ENCODE results near the gene ABLIM1.

ABLIM1 gene

GRCh38 chr10:114541081-114541796 lies 116.8 kb downstream of the ABLIM1 start:
- H3K9me3 ChIP-seq (ENCODE audit: control insufficient read depth, insufficient read depth, low read length) = no peaks in the 10 kb centered on the region
- no peaks in the 10 kb centered on the region; the same call in 1 of the 2 replicates for H3K36me3 ChIP-seq (ENCODE audit: insufficient read depth, low read length)
- H3K9ac ChIP-seq (ENCODE audit: low read depth, low read length) = no peak overlapping the region
- H3K4me1 ChIP-seq (ENCODE audit: insufficient read depth, low read length) = peaks cover 18% of the 10 kb centered on the region

- H3K36me3 ChIP-seq (ENCODE audit: insufficient read depth, low read length) = no peaks in the 10 kb centered on the region; the same call in 1 of the 2 replicates
- H3K4me1 ChIP-seq (ENCODE audit: insufficient read depth, low read length) = peaks cover 18% of the 10 kb centered on the region
- no peak overlapping the region for H3K9ac ChIP-seq (ENCODE audit: low read depth, low read length)
- no peaks in the 10 kb centered on the region for H3K9me3 ChIP-seq (ENCODE audit: control insufficient read depth, insufficient read depth, low read length)
These were observed 117.8 kb downstream of the ABLIM1 start for GRCh38 chr10:114540236-114540635.

- Histone ChIP-seq H3K9me3 (ENCODE audit: control insufficient read depth, insufficient read depth, low read length) (no peaks in the 10 kb centered on the region), H3K9ac (ENCODE audit: low read depth, low read length) (no peak overlapping the region), H3K4me1 (ENCODE audit: insufficient read depth, low read length) (peaks cover 18% of the 10 kb centered on the region), H3K36me3 (ENCODE audit: insufficient read depth, low read length) (no peaks in the 10 kb centered on the region)
These were observed 118.5 kb downstream of the ABLIM1 start for GRCh38 chr10:114539623-114540022.

GRCh38 chr10:114538181-114538906 lies 119.7 kb downstream of the ABLIM1 start:
- Histone ChIP-seq H3K4me1 (ENCODE audit: insufficient read depth, low read length) (peaks cover 18% of the 10 kb centered on the region), H3K9ac (ENCODE audit: low read depth, low read length) (no peak overlapping the region), H3K36me3 (ENCODE audit: insufficient read depth, low read length) (no peaks in the 10 kb centered on the region), H3K9me3 (ENCODE audit: control insufficient read depth, insufficient read depth, low read length) (no peaks in the 10 kb centered on the region)

- Histone ChIP-seq H3K9me3 (ENCODE audit: control insufficient read depth, insufficient read depth, low read length) (no peaks in the 10 kb centered on the region), H3K4me1 (ENCODE audit: insufficient read depth, low read length) (peaks cover 18% of the 10 kb centered on the region), H3K36me3 (ENCODE audit: insufficient read depth, low read length) (no peaks in the 10 kb centered on the region), H3K9ac (ENCODE audit: low read depth, low read length) (no peak overlapping the region)
These were observed 120.3 kb downstream of the ABLIM1 start for GRCh38 chr10:114537736-114538135.

GRCh38 chr10:114534571-114534981 lies 123.5 kb downstream of the ABLIM1 start:
- Histone ChIP-seq H3K9me3 (ENCODE audit: control insufficient read depth, insufficient read depth, low read length) (no peaks in the 10 kb centered on the region), H3K4me1 (ENCODE audit: insufficient read depth, low read length) (peaks cover 17% of the 10 kb centered on the region), H3K36me3 (ENCODE audit: insufficient read depth, low read length) (no peaks in the 10 kb centered on the region), H3K9ac (ENCODE audit: low read depth, low read length) (no peak overlapping the region)

GRCh38 chr10:114532226-114532625 lies 125.8 kb downstream of the ABLIM1 start:
- Histone ChIP-seq H3K36me3 (ENCODE audit: insufficient read depth, low read length) (no peaks in the 10 kb centered on the region), H3K9me3 (ENCODE audit: control insufficient read depth, insufficient read depth, low read length) (no peaks in the 10 kb centered on the region), H3K9ac (ENCODE audit: low read depth, low read length) (no peak overlapping the region), H3K4me1 (ENCODE audit: insufficient read depth, low read length) (0 out of 2 replicates have a peak, but pooled peaks cover 2% of the 10 kb centered on the region)

- Histone ChIP-seq H3K9ac (ENCODE audit: low read depth, low read length) (peak overlapping the region; percentile 41), H3K36me3 (ENCODE audit: insufficient read depth, low read length) (no peaks in the 10 kb centered on the region), H3K4me1 (ENCODE audit: insufficient read depth, low read length) (peaks cover 28% of the 10 kb centered on the region; the same call in 1 of the 2 replicates), H3K9me3 (ENCODE audit: control insufficient read depth, insufficient read depth, low read length) (no peaks in the 10 kb centered on the region)
These were observed 131.4 kb downstream of the ABLIM1 start for GRCh38 chr10:114526504-114527238.

GRCh38 chr10:114526126-114526503 lies 132.0 kb downstream of the ABLIM1 start:
- Histone ChIP-seq H3K36me3 (ENCODE audit: insufficient read depth, low read length) (no peaks in the 10 kb centered on the region), H3K4me1 (ENCODE audit: insufficient read depth, low read length) (peaks cover 31% of the 10 kb centered on the region; the same call in 1 of the 2 replicates), H3K9me3 (ENCODE audit: control insufficient read depth, insufficient read depth, low read length) (no peaks in the 10 kb centered on the region), H3K9ac (ENCODE audit: low read depth, low read length) (peak overlapping the region; percentile 41)

- no peaks in the 10 kb centered on the region for H3K36me3 ChIP-seq (ENCODE audit: insufficient read depth, low read length)
- no peaks in the 10 kb centered on the region for H3K9me3 ChIP-seq (ENCODE audit: control insufficient read depth, insufficient read depth, low read length)
- peaks cover 31% of the 10 kb centered on the region; the same call in 1 of the 2 replicates for H3K4me1 ChIP-seq (ENCODE audit: insufficient read depth, low read length)
- peak overlapping the region; percentile 41 for H3K9ac ChIP-seq (ENCODE audit: low read depth, low read length)
These were observed 132.6 kb downstream of the ABLIM1 start for GRCh38 chr10:114525368-114525949.

- Histone ChIP-seq H3K9ac (ENCODE audit: low read depth, low read length) (no peak overlapping the region), H3K9me3 (ENCODE audit: control insufficient read depth, insufficient read depth, low read length) (no peaks in the 10 kb centered on the region), H3K36me3 (ENCODE audit: insufficient read depth, low read length) (no peaks in the 10 kb centered on the region), H3K4me1 (ENCODE audit: insufficient read depth, low read length) (peaks cover 45% of the 10 kb centered on the region)
These were observed 134.2 kb downstream of the ABLIM1 start for GRCh38 chr10:114523876-114524275.

- Histone ChIP-seq H3K9me3 (ENCODE audit: control insufficient read depth, insufficient read depth, low read length) (no peaks in the 10 kb centered on the region), H3K9ac (ENCODE audit: low read depth, low read length) (no peak overlapping the region), H3K36me3 (ENCODE audit: insufficient read depth, low read length) (no peaks in the 10 kb centered on the region), H3K4me1 (ENCODE audit: insufficient read depth, low read length) (peaks cover 45% of the 10 kb centered on the region)
These were observed 136.8 kb downstream of the ABLIM1 start for GRCh38 chr10:114521255-114521654.

GRCh38 chr10:114520453-114520852 lies 137.6 kb downstream of the ABLIM1 start:
- peaks cover 51% of the 10 kb centered on the region for H3K4me1 ChIP-seq (ENCODE audit: insufficient read depth, low read length)
- H3K9me3 ChIP-seq (ENCODE audit: control insufficient read depth, insufficient read depth, low read length) = no peaks in the 10 kb centered on the region
- no peak overlapping the region for H3K9ac ChIP-seq (ENCODE audit: low read depth, low read length)
- no peaks in the 10 kb centered on the region for H3K36me3 ChIP-seq (ENCODE audit: insufficient read depth, low read length)

GRCh38 chr10:114519756-114520293 lies 138.2 kb downstream of the ABLIM1 start:
- H3K4me1 ChIP-seq (ENCODE audit: insufficient read depth, low read length) = peaks cover 50% of the 10 kb centered on the region
- no peaks in the 10 kb centered on the region for H3K9me3 ChIP-seq (ENCODE audit: control insufficient read depth, insufficient read depth, low read length)
- no peaks in the 10 kb centered on the region for H3K36me3 ChIP-seq (ENCODE audit: insufficient read depth, low read length)
- H3K9ac ChIP-seq (ENCODE audit: low read depth, low read length) = no peak overlapping the region
